HepG2 (cell line): ENCODE results near the gene YWHAH. TPM values are rescaled to one million over a fixed set of nuclear protein-coding genes. Genes with fewer than 3 reads are reported as not detected.

Experiments used
- ATAC-seq: fragments of 200-7000 bp; cut with Tn5 transposase; 3 replicates; pipeline ENCODE4 v1.9.1; 2020; ENCODE audit warnings: mild to moderate bottlenecking, moderate library complexity
- Bru-seq: library from RNA; stranded (reverse); fragments of 400-500 nt; gene quantifications from one replicate; lab custom pipeline; 2021; lab: Mats Ljungman, UMichigan
- BruChase-seq, 2 experiments: library from RNA; stranded (reverse); fragments of 400-500 nt; gene quantifications; one replicate each; lab custom pipeline; 2021; lab: Mats Ljungman, UMichigan
- BruUV-seq: library from RNA; stranded (reverse); fragments of 400-500 nt; replicated peaks from 2 replicates; lab custom pipeline; 2021; lab: Mats Ljungman, UMichigan
- CTCF ChIA-PET: fragments of 300-600 bp; formaldehyde crosslinking; extraction: SDS; loops from one replicate; lab custom pipeline; 2021; ENCODE audit warnings: low total read pairs, inconsistent platforms, low intra/inter-chr PET ratio; lab: Yijun Ruan, JAX
- POLR2A ChIA-PET: fragments of 350-600 bp; sonication (Branson Sonifier 250); formaldehyde crosslinking; loops from one replicate; lab custom pipeline; 2020; ENCODE audit warnings: antibody characterized with exemption, inconsistent platforms; lab: Yijun Ruan, JAX
- DNase-seq: peaks from one replicate; pipeline ENCODE4 v3.0.0-alpha.2; 2015; ENCODE audit warnings: low spot score
- FAIRE-seq: peaks from 3 replicates; lab custom pipeline; 2011; peaks lifted over from hg19 to GRCh38; lab: Jason Lieb, UNC
- H2AFZ ChIP-seq: one replicate; pipeline ENCODE4 v1.6.1; 2011; ENCODE audit warnings: low read length, inconsistent platforms
- H3K27ac ChIP-seq: fragments of 300-600 bp; 3 replicates; pipeline ENCODE4 v1.8.0; 2011; ENCODE audit warnings: mixed run types, mild to moderate bottlenecking, mixed read lengths, low read length, inconsistent platforms; ENCODE audit not compliant: insufficient read depth; ENCODE audit errors: extremely low read length
- H3K27me3 ChIP-seq, 2 experiments: fragments of 200-600 bp in 1 of 2; 2 replicates in 1 of 2; 3 replicates in 1 of 2; pipeline versions ENCODE4 v1.6.0 to v1.8.0; 2011; ENCODE audit warnings: low read length in 2 of 2, mild to moderate bottlenecking in 2 of 2, moderate library complexity in 2 of 2, inconsistent platforms in 1 of 2; ENCODE audit not compliant: insufficient read depth in 2 of 2, control insufficient read depth in 1 of 2
- H3K36me3 ChIP-seq, 2 experiments: fragments of 200-600 bp in 1 of 2; replicated peaks in 1 of 2; 2 replicates in 1 of 2; 3 replicates in 1 of 2; pipeline versions ENCODE4 v1.5.1 to v1.8.0; 2011; ENCODE audit warnings: low read length in 2 of 2, inconsistent platforms in 1 of 2; ENCODE audit not compliant: insufficient read depth in 2 of 2, control insufficient read depth in 1 of 2
- H3K4me1 ChIP-seq: 2 replicates; pipeline ENCODE4 v1.5.1; 2012; ENCODE audit warnings: low read length, inconsistent platforms; ENCODE audit not compliant: insufficient read depth
- H3K4me2 ChIP-seq: 2 replicates; pipeline ENCODE4 v1.6.0; 2011; ENCODE audit warnings: low read depth, low read length, inconsistent platforms
- H3K4me3 ChIP-seq, 3 experiments: fragments of 200-600 bp in 1 of 3; sonication (generic), shearing (Covaris generic) in 1 of 3; replicated peaks in 1 of 3; 2 replicates each; pipeline ENCODE4 v1.5.1; 2011 to 2016; ENCODE audit warnings: low read length in 3 of 3, inconsistent platforms in 2 of 3, low read depth in 2 of 3, mild to moderate bottlenecking in 2 of 3, control low read depth in 1 of 3, mixed read lengths in 1 of 3; ENCODE audit not compliant: insufficient read depth in 1 of 3
- H3K79me2 ChIP-seq: one replicate; pipeline ENCODE4 v1.6.1; 2011; ENCODE audit warnings: low read length, inconsistent platforms; ENCODE audit not compliant: insufficient read depth
- H3K9ac ChIP-seq: 2 replicates; pipeline ENCODE4 v1.6.0; 2011; ENCODE audit warnings: mild to moderate bottlenecking, low read depth, low read length, inconsistent platforms; ENCODE audit not compliant: insufficient read depth
- H3K9me3 ChIP-seq: 2 replicates; pipeline ENCODE4 v1.5.1; 2012; ENCODE audit warnings: mild to moderate bottlenecking, low read length
- H4K20me1 ChIP-seq: 2 replicates; pipeline ENCODE4 v1.6.0; 2011; ENCODE audit warnings: inconsistent platforms, mild to moderate bottlenecking, low read length, moderate library complexity; ENCODE audit not compliant: insufficient read depth
- ATF7-NPFF ChIP-seq: sonication (generic); formaldehyde crosslinking; IDR thresholded peaks from 2 replicates; pipeline ENCODE4 v1.8.1; 2023; ENCODE audit warnings: mild to moderate bottlenecking, low read depth, missing genetic modification reagents, moderate library complexity
- CENPX ChIP-seq: sonication (generic); formaldehyde crosslinking; IDR thresholded peaks from 2 replicates; pipeline ENCODE4 v1.9.0; 2021; ENCODE audit warnings: mild to moderate bottlenecking, missing genetic modification reagents, moderate library complexity
- DMAP1 ChIP-seq: IDR thresholded peaks from 2 replicates; pipeline ENCODE4 v1.6.1; 2016
- JUN ChIP-seq: sonication (generic); formaldehyde crosslinking; IDR thresholded peaks from 2 replicates; pipeline ENCODE4 v1.4.0; 2020; ENCODE audit warnings: mild to moderate bottlenecking, missing genetic modification reagents
- SP140L ChIP-seq: sonication (generic); formaldehyde crosslinking; IDR thresholded peaks from 2 replicates; pipeline ENCODE4 v1.4.0; 2020; ENCODE audit warnings: missing genetic modification reagents, borderline replicate concordance
- ZHX2 ChIP-seq, 2 experiments: sonication (generic) in 1 of 2; formaldehyde crosslinking in 1 of 2; IDR thresholded peaks; 2 replicates each; pipeline versions ENCODE4 v1.6.1 to v1.9.0; 2014 to 2022; ENCODE audit warnings: antibody characterized with exemption in 1 of 2, borderline replicate concordance in 1 of 2, inconsistent platforms in 1 of 2, low read depth in 1 of 2, missing genetic modification reagents in 1 of 2
- ZNF138 ChIP-seq: sonication (generic); formaldehyde crosslinking; IDR thresholded peaks from 2 replicates; pipeline ENCODE4 v1.5.0; 2020; ENCODE audit warnings: mild to moderate bottlenecking, low read depth, missing genetic modification reagents
- ZNF24 ChIP-seq: fragments of 450-650 bp; IDR thresholded peaks from 2 replicates; pipeline ENCODE4 v1.6.1; 2017; ENCODE audit warnings: antibody characterized with exemption, mild to moderate bottlenecking
- ZNF260 ChIP-seq: sonication (generic); formaldehyde crosslinking; IDR thresholded peaks from 2 replicates; pipeline ENCODE4 v1.4.0; 2020; ENCODE audit warnings: missing genetic modification reagents, low read depth, mild to moderate bottlenecking, borderline replicate concordance
- ZNF883 ChIP-seq: sonication (generic); formaldehyde crosslinking; IDR thresholded peaks from 2 replicates; pipeline ENCODE4 v1.5.1; 2020; ENCODE audit warnings: mild to moderate bottlenecking, missing genetic modification reagents; ENCODE audit errors: not compliant biosample characterization
- ZSCAN21 ChIP-seq: sonication (generic); formaldehyde crosslinking; IDR thresholded peaks from 2 replicates; pipeline ENCODE4 v1.8.0; 2022; ENCODE audit warnings: mild to moderate bottlenecking, missing genetic modification reagents, moderate library complexity, borderline replicate concordance
- WGBS: methylation state at CpG from one replicate; pipeline ENCODE4 v1.1.6; 2017; ENCODE audit warnings: low lambda C conversion rate; 5-methylcytosine and 5-hydroxymethylcytosine counted together
- in situ Hi-C: cut with HindIII; loops from 2 replicates; pipeline ENCODE4 v1.10.0; 2017; ENCODE audit warnings: low pct_unique_long_range_greater_than_20kb; ENCODE audit not compliant: extremely low pct_ligation_motif_present
- intact Hi-C: fragments of 100-400 bp; cut with micrococcal nuclease; formaldehyde crosslinking; loops from one replicate; pipeline ENCODE4 v1.10.0; 2022; ENCODE audit not compliant: unreplicated experiment
- long read RNA-seq, 2 experiments: library from RNA in 1 of 2; library from polyadenylated mRNA in 1 of 2; stranded (forward) in 1 of 2; unstranded in 1 of 2; transcript quantifications; one replicate each; pipeline ENCODE4 v2.0.0, GENCODE V29; 2019 to 2022
- polyA minus RNA-seq, 3 experiments: library from RNA; depleted of rRNA, polyadenylated mRNA; stranded (reverse); fragments of >200 nt; gene quantifications; 2 replicates each; pipeline ENCODE4 v1.2.3, GENCODE V29; 2011; ENCODE audit warnings: low replicate concordance in 1 of 3
- polyA plus RNA-seq, 8 experiments: library from polyadenylated mRNA; depleted of rRNA in 3 of 8; stranded (reverse) in 7 of 8; unstranded in 1 of 8; fragments of >200 nt; fragmentation: Illumina TruSeq in 4 of 8; extraction: Trizol in 4 of 8; gene quantifications; 2 replicates each; pipeline versions ENCODE4 v1.2.1 to v1.2.3, GENCODE V29; 2011 to 2016; ENCODE audit warnings: low read depth in 4 of 8, missing spikeins in 1 of 8, mixed read lengths in 1 of 8; ENCODE audit not compliant: insufficient read depth in 1 of 8
- total RNA-seq, 5 experiments: library from RNA; depleted of rRNA; stranded (reverse); fragments of >200 nt; fragmentation: Illumina TruSeq; extraction: Trizol; gene quantifications; 2 replicates each; pipeline ENCODE4 v1.2.3, GENCODE V29; 2016; ENCODE audit warnings: low read depth in 1 of 5

YWHAH gene
- total RNA-seq (2016; rRNA removed; fragmentation: Illumina TruSeq; extraction: Trizol) (92.7 and 112 TPM in 2 replicates), polyA plus RNA-seq (2011; rRNA removed) (35.6 and 40.9 TPM in 2 replicates), polyA minus RNA-seq (2011; rRNA and poly(A)+ RNA removed; ENCODE audit: low replicate concordance) (18.0 and 27.7 TPM in 2 replicates), Bru-seq, nascent RNA (percentile 90 among the genes with signal in this experiment), BruChase-seq, experiment 1, labeled RNA remaining after a 6-hour chase (percentile 99 among the genes with signal in this experiment), BruChase-seq, experiment 2, labeled RNA remaining after a 2-hour chase (percentile 99 among the genes with signal in this experiment)
- 20.0 and 24.6 TPM in 2 replicates for total RNA-seq (2016; cell fraction: cytosol; rRNA removed; fragmentation: Illumina TruSeq; extraction: Trizol; ENCODE audit: low read depth)
- 93.8 and 101 TPM in 2 replicates for total RNA-seq (2016; cell fraction: insoluble cytoplasmic fraction; rRNA removed; fragmentation: Illumina TruSeq; extraction: Trizol)
- 56.3 and 62.2 TPM in 2 replicates for total RNA-seq (2016; cell fraction: membrane; rRNA removed; fragmentation: Illumina TruSeq; extraction: Trizol)
- 30.2 and 35.4 TPM in 2 replicates for total RNA-seq (2016; cell fraction: nucleus; rRNA removed; fragmentation: Illumina TruSeq; extraction: Trizol)
- polyA plus RNA-seq (2011; cell fraction: cytosol; rRNA removed): 38.6 and 45.7 TPM in 2 replicates
- polyA plus RNA-seq (2011; cell fraction: nucleus; rRNA removed): 17.5 and 20.3 TPM in 2 replicates
- 78.8 and 95.2 TPM in 2 replicates for polyA plus RNA-seq (2012)
- 19.0 and 24.6 TPM in 2 replicates for polyA plus RNA-seq (2016; cell fraction: cytosol; fragmentation: Illumina TruSeq; extraction: Trizol; ENCODE audit: low read depth)
- 117 and 129 TPM in 2 replicates for polyA plus RNA-seq (2016; cell fraction: insoluble cytoplasmic fraction; fragmentation: Illumina TruSeq; extraction: Trizol; ENCODE audit: low read depth)
- polyA plus RNA-seq (2016; cell fraction: membrane; fragmentation: Illumina TruSeq; extraction: Trizol; ENCODE audit: low read depth): 43.9 and 52.9 TPM in 2 replicates
- 57.2 and 66.4 TPM in 2 replicates for polyA plus RNA-seq (2016; cell fraction: nucleus; fragmentation: Illumina TruSeq; extraction: Trizol; ENCODE audit: insufficient read depth, low read depth)
- 24.6 and 31.3 TPM in 2 replicates for polyA minus RNA-seq (2011; cell fraction: cytosol; rRNA and poly(A)+ RNA removed)
- polyA minus RNA-seq (2011; cell fraction: nucleus; rRNA and poly(A)+ RNA removed): 12.7 and 18.4 TPM in 2 replicates
- long read RNA-seq, experiment 1, transcript YWHAH-201 (2 exons, 1,825 nt): major isoform, 68 of 84 reads
- long read RNA-seq, experiment 1, partial matches to known transcripts: 1 of 84 reads
- long read RNA-seq, experiment 1, other reads (novel, unspliced or antisense): 12 of 84 reads
- long read RNA-seq, experiment 2, transcript YWHAH-201 (2 exons, 1,825 nt): major isoform, 184 of 239 reads
- long read RNA-seq, experiment 2, partial matches to known transcripts: 50 of 239 reads
- long read RNA-seq, experiment 2, other reads (novel, unspliced or antisense): 4 of 239 reads

- 2% methylated on average over 13 of the region's 86 CpGs for WGBS
- FAIRE-seq: no peak
- in situ Hi-C loops: loop anchor here (10.0 kb wide), 1 partner anchor 189 kb away; the partner anchor contains the start of genes DEPDC5 and PRR14L
- TF ChIP-seq ZHX2 (IDR thresholded peaks at IDR 0.05; ENCODE audit: low read depth) (no peak), ZHX2 (CRISPR knock-in tag; IDR thresholded peaks at IDR 0.05; ENCODE audit: borderline replicate concordance) (no peak), JUN (CRISPR knock-in tag) (no peak), DMAP1 (CRISPR knock-in tag) (peak; percentile 76), CENPX (CRISPR knock-in tag) (no peak), SP140L (CRISPR knock-in tag) (no peak), ATF7-NPFF (CRISPR knock-in tag) (no peak), ZSCAN21 (CRISPR knock-in tag) (peak; percentile 46; the same call in 1 of the 2 replicates), ZNF138 (CRISPR knock-in tag) (no peak), ZNF260 (no peak), ZNF883 (CRISPR knock-in tag) (no peak), ZNF24 (no peak)
These were observed at the start of gene YWHAH for GRCh38 chr22:31943978-31944699. TSS of gene YWHAH (plus strand) at chr22:31944535. CDS start at chr22:31944734, 199 bp downstream.

More at GRCh38 chr22:31943978-31944699, at the start of gene YWHAH:
- H3K27me3 ChIP-seq: no peaks in the 10 kb centered on the region; a peak in 1 of 5 replicates
- H3K4me2 ChIP-seq: peak within 1 kb of the TSS; percentile 94
- peak; percentile 88 for DNase-seq
- peak within 1 kb of the TSS; percentile 86 for H3K27ac ChIP-seq
- H3K9me3 ChIP-seq: no peaks in the 10 kb centered on the region
- ChIA-PET CTCF (no interaction called here), POLR2A (interaction anchor here (1.0 to 2.2 kb wide), 3 partner anchors 10 to 129 kb away, joined by 4 to 10 read pairs (median 9); no protein-coding TSS in a partner anchor)
- H3K9ac ChIP-seq: peak within 1 kb of the TSS; percentile 90
- BruUV-seq: no TSS peak
- intact Hi-C loops: loop anchor here (1.0 kb wide), 1 partner anchor 283 kb away; no protein-coding TSS in a partner anchor
- peaks cover 44% of the 10 kb centered on the region for H3K4me1 ChIP-seq
- peaks cover 4% of the 10 kb centered on the region; the same call in 1 of the 2 replicates for H4K20me1 ChIP-seq
- H3K36me3 ChIP-seq: peaks cover 0 to 1% of the 10 kb centered on the region in 2 experiments; a peak in 3 of 5 replicates
- peak; percentile 81 for ATAC-seq
- H3K4me3 ChIP-seq: peak within 1 kb of the TSS; percentile 61 to 94 (median 94)
- no peak within 1 kb of the TSS for H2AFZ ChIP-seq
- H3K79me2 ChIP-seq: peaks cover 39% of the 10 kb centered on the region
